Measurements from ENCODE around the gene NMRK2.
A peak's percentile ranks its signal among the peaks of the same experiment; 100 is the strongest.

Gene NMRK2

DNA sequence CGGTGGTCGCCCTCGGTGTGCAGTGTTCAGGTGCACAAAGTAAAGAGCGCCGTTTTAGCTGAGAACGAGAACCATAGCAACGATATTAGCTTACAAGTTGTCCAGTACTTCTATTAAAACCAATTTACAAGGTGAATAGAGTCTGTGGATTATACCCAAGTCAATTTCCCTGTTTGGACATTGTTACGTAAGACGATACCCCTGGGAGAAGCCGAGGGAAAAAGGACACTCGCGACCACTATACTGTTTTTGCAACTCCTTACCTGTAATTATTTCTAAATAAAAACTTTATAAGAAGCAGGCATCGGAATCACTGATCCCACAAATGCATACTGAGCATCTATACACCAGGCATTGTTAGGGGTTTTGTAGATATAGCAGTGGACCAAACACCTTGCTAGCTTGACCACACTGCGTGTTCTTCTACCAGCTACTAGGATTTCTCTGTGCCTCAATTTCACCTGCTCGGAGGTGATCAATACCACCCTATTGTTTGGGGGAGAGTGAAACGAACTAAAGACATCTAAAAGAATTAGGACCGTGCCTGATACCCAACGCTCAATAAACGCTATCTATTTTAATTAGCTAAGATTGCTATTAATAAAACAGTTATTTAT is 52.9 kb downstream of the NMRK2 start:
- FAIRE-seq = no peak
- TF ChIP-seq, protein P1, sequence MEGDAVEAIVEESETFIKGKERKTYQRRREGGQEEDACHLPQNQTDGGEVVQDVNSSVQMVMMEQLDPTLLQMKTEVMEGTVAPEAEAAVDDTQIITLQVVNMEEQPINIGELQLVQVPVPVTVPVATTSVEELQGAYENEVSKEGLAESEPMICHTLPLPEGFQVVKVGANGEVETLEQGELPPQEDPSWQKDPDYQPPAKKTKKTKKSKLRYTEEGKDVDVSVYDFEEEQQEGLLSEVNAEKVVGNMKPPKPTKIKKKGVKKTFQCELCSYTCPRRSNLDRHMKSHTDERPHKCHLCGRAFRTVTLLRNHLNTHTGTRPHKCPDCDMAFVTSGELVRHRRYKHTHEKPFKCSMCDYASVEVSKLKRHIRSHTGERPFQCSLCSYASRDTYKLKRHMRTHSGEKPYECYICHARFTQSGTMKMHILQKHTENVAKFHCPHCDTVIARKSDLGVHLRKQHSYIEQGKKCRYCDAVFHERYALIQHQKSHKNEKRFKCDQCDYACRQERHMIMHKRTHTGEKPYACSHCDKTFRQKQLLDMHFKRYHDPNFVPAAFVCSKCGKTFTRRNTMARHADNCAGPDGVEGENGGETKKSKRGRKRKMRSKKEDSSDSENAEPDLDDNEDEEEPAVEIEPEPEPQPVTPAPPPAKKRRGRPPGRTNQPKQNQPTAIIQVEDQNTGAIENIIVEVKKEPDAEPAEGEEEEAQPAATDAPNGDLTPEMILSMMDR (IDR thresholded peaks at IDR 0.05; ENCODE audit: insufficient read depth, missing control alignments) = no peak
- DNase-seq (ENCODE audit: insufficient read length, low spot score) = no peak

DNA sequence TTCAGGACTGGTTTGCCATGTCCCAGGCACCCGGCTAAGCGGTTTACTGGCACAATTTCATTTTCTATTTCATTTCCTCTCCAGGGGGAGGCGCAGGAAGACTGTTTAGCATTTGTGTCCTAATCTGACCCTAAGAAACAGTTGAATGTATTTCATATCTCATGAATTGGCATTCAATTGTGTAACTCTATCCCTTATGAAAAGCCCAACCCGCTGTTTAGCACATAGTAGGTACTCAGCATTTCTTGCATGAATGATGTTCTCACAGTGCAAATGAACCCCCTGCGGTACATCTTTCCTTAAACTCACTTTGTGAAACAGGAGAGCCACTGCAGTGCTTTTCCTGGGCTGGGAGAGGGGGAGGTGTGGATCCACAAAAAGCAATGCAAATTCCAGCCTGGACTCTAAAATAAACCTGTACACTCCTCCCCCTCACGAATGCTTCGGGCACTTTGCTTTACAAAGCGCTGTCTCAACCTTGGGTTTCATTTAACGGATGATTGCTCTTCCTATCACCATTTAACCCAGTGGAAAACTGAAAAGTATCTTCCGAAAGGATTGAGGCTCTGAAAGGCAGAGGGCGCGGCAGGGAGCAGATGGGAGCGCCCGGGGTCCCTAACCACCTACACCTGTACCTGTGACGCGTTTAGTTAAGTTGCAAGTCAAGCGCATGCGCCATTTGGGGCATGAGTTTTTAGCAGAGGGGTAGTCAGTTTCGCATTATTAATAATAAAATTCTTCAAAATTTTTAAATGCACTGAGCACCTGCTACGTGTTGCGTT is 53.6 kb downstream of the NMRK2 start:
- FAIRE-seq (no peak), DNase-seq (ENCODE audit: insufficient read length, low spot score) (peak; percentile 24)
- TF ChIP-seq, protein P1 (IDR thresholded peaks at IDR 0.05; ENCODE audit: insufficient read depth, missing control alignments) = peak; percentile 73

DNA sequence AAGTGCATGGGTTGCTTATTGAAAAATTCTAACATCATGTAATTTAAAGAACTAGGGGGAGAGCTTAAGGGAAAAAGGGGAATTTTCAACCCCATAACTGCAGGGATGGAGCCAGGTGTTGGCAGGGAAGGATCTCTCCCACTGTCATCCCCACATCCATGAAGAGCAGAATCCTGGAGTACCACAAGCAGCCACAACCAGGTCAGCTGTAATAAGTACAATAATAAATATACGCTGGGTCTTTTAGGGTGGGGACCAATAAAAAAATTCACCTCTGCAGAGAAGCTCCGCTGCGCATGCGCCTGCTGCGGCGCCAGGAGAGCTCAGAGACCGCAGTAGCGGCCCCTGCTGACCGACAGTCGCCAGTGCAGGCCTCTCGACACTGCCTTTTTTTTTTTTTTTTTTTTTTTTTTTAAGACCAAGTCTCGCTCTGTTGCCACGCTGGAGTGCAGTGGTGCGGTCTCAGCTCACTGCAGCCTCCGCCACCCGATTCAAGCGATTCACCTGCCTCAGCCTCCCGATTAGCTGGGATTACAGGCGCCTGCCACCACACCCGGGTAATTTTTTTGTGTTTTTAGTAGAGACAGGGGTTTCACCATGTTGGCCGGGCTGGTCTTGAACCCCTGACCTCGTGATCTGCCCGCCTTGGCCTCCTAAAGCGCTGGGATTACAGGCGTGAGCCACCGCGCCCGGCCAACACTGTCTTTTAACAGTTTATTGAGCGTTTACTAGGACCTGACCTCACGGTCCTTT is 54.9 kb downstream of the NMRK2 start:
- TF ChIP-seq, protein P1 (IDR thresholded peaks at IDR 0.05; ENCODE audit: insufficient read depth, missing control alignments) = peak; percentile 69
- DNase-seq (ENCODE audit: insufficient read length, low spot score) (peak; percentile 80), FAIRE-seq (no peak)

DNA sequence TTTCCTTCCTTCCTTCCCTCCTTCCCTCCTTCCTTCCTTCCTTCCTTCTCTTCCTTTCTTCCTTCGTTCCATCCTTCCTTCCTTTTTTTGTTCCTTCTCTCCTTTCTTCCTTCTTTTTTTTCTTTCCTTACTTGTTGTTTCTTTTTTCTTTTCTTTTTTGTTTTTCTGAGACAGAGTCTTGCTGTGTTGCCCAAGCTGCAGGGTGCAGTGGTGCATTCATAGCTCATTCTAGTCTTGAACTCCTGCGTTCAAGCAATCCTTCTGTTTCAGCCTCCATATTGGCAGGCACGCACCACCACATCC is 57.9 kb downstream of the NMRK2 start:
- DNase-seq (ENCODE audit: insufficient read length, low spot score) (no peak), FAIRE-seq (no peak)
- TF ChIP-seq, protein P1 (IDR thresholded peaks at IDR 0.05; ENCODE audit: insufficient read depth, missing control alignments) = no peak
